K562 (cell line): ENCODE data around the gene UCP3. TPM values are rescaled to one million over a fixed set of nuclear protein-coding genes. Genes with fewer than 3 reads are reported as not detected.

ENCODE experiments used
- ARID4B ChIP-seq: sonication (generic); formaldehyde crosslinking; IDR thresholded peaks from 2 replicates; pipeline ENCODE4 v1.8.0; 2022; ENCODE audit warnings: mild to moderate bottlenecking, missing genetic modification reagents
- SIN3A ChIP-seq, 2 experiments: fragments of 150-350 bp in 1 of 2; IDR thresholded peaks; 2 replicates each; pipeline ENCODE4 v1.6.1; 2011 to 2016; ENCODE audit warnings: borderline replicate concordance in 2 of 2, low read depth in 2 of 2, low read length in 2 of 2, mild to moderate bottlenecking in 2 of 2, moderate library complexity in 2 of 2; ENCODE audit not compliant: control insufficient read depth in 1 of 2
- SRSF1 ChIP-seq: fragments of 200-400 bp; formaldehyde crosslinking; IDR thresholded peaks from 2 replicates; pipeline ENCODE4 v1.6.1; 2017; ENCODE audit warnings: mild to moderate bottlenecking, low read depth, low read length, moderate library complexity
- TAF15 ChIP-seq: fragments of 200-400 bp; formaldehyde crosslinking; IDR thresholded peaks from 2 replicates; pipeline ENCODE4 v1.6.1; 2017; ENCODE audit warnings: mild to moderate bottlenecking, low read depth, low read length, moderate library complexity
- polyA plus RNA-seq, 8 experiments: library from polyadenylated mRNA; depleted of rRNA in 4 of 8; stranded (reverse) in 5 of 8; unstranded in 3 of 8; fragments of >200 nt; fragmentation: Nextera tagmentation in 2 of 8; fragmentation: Illumina TruSeq in 1 of 8; extraction: Ambion mirVana in 2 of 8; extraction: Trizol in 1 of 8; gene quantifications; 2 replicates each; pipeline versions ENCODE4 v1.2.1 to v1.2.3, GENCODE V29; 2011 to 2014; ENCODE audit warnings: inconsistent platforms in 1 of 8, missing spikeins in 1 of 8
- total RNA-seq, 7 experiments: library from RNA; depleted of rRNA in 6 of 7; stranded (reverse); fragments of >200 nt in 6 of 7; fragmentation: Illumina TruSeq in 2 of 7; extraction: Trizol in 2 of 7; gene quantifications; 2 replicates each; pipeline versions ENCODE4 v1.2.1 to v1.2.3, GENCODE V29; 2011 to 2021; ENCODE audit warnings: low replicate concordance in 1 of 7
- TF ChIP-seq, protein P1 (sequence below), 3 experiments: fragments of 200-800 bp in 1 of 3; fragments of 250-450 bp in 1 of 3; fragments of 450-650 bp in 1 of 3; sonication (Bioruptor Pico) in 1 of 3; sonication (Bioruptor generic) in 1 of 3; formaldehyde crosslinking in 1 of 3; IDR thresholded peaks; 2 replicates each; pipeline versions ENCODE4 v1.6.1 to v1.8.0; 2016 to 2022; ENCODE audit warnings: mild to moderate bottlenecking in 2 of 3, missing genetic modification characterization in 2 of 3, missing compliant biosample characterization in 1 of 3, moderate library complexity in 1 of 3

The UCP3 gene
- total and polyA plus RNA-seq, 9 of the 15 experiments (the other 6 are each of a cell fraction or from before 2014, with no cell fraction given): 0.05 to 0.65 (median 0.25) TPM; not detected in 2

DNA sequence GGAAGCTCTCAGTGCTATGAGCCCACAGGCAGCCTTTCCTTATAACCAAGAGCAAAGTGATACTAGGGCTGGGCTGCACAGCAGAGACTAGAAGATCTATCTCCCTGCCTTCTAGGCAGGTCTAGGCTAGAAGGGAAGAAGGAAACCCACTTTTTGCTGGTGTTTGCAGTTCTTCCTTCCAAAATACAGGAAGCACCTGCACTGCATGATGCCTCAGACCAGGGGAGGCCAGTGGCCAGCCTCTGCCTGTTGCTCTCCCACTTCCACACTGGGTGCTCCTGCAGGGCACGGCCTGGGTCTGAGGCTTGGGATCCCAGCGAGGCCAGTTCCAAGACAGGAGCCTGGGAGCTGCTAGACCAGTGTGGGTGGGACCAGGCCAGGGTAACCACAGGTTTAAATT is 6.0 kb upstream of the UCP3 start (continued):
- TF ChIP-seq, protein P1, sequence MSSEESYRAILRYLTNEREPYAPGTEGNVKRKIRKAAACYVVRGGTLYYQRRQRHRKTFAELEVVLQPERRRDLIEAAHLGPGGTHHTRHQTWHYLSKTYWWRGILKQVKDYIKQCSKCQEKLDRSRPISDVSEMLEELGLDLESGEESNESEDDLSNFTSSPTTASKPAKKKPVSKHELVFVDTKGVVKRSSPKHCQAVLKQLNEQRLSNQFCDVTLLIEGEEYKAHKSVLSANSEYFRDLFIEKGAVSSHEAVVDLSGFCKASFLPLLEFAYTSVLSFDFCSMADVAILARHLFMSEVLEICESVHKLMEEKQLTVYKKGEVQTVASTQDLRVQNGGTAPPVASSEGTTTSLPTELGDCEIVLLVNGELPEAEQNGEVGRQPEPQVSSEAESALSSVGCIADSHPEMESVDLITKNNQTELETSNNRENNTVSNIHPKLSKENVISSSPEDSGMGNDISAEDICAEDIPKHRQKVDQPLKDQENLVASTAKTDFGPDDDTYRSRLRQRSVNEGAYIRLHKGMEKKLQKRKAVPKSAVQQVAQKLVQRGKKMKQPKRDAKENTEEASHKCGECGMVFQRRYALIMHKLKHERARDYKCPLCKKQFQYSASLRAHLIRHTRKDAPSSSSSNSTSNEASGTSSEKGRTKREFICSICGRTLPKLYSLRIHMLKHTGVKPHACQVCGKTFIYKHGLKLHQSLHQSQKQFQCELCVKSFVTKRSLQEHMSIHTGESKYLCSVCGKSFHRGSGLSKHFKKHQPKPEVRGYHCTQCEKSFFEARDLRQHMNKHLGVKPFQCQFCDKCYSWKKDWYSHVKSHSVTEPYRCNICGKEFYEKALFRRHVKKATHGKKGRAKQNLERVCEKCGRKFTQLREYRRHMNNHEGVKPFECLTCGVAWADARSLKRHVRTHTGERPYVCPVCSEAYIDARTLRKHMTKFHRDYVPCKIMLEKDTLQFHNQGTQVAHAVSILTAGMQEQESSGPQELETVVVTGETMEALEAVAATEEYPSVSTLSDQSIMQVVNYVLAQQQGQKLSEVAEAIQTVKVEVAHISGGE (CRISPR knock-in tag; IDR thresholded peaks at IDR 0.05): no peak
- TF ChIP-seq SIN3A (IDR thresholded peaks at IDR 0.05; ENCODE audit: borderline replicate concordance in 2 of 2, control insufficient read depth in 1 of 2, low read depth in 2 of 2, low read length in 2 of 2): no peak
- TF ChIP-seq ARID4B (CRISPR knock-in tag): no peak
- TF ChIP-seq TAF15: no peak
- no peak for TF ChIP-seq SRSF1
